Body of pancreas (tissue), 4 donors: ENCODE results near the gene RAB6B.

Experiments used
- CTCF ChIP-seq, 7 experiments: fragments of 450-650 bp in 4 of 7; fragments of 200-600 bp in 3 of 7; sonication (generic) in 3 of 7; IDR thresholded peaks; one replicate each; pipeline ENCODE4 v1.5.1; 2016 to 2019; ENCODE audit warnings: antibody characterized with exemption in 7 of 7
- POLR2A ChIP-seq, 3 donors: fragments of 450-650 bp; IDR thresholded peaks; one replicate each; pipeline ENCODE4 v1.6.1; 2016; ENCODE audit warnings: antibody characterized with exemption in 3 of 3, mild to moderate bottlenecking in 2 of 3

GRCh38 chr3:133831966-133832801, 63.5 kb downstream of the RAB6B start:
- TF ChIP-seq CTCF (IDR thresholded peaks at IDR 0.05) (no peak), POLR2A (IDR thresholded peaks at IDR 0.05) (no peak)
